ENCODE data around the gene PER1. TPM values are rescaled to one million over a fixed set of nuclear protein-coding genes. Genes with fewer than 3 reads are reported as not detected.

Gene PER1
- total RNA-seq, 1 experiment from 2014 or later = 87.6 TPM

DNA sequence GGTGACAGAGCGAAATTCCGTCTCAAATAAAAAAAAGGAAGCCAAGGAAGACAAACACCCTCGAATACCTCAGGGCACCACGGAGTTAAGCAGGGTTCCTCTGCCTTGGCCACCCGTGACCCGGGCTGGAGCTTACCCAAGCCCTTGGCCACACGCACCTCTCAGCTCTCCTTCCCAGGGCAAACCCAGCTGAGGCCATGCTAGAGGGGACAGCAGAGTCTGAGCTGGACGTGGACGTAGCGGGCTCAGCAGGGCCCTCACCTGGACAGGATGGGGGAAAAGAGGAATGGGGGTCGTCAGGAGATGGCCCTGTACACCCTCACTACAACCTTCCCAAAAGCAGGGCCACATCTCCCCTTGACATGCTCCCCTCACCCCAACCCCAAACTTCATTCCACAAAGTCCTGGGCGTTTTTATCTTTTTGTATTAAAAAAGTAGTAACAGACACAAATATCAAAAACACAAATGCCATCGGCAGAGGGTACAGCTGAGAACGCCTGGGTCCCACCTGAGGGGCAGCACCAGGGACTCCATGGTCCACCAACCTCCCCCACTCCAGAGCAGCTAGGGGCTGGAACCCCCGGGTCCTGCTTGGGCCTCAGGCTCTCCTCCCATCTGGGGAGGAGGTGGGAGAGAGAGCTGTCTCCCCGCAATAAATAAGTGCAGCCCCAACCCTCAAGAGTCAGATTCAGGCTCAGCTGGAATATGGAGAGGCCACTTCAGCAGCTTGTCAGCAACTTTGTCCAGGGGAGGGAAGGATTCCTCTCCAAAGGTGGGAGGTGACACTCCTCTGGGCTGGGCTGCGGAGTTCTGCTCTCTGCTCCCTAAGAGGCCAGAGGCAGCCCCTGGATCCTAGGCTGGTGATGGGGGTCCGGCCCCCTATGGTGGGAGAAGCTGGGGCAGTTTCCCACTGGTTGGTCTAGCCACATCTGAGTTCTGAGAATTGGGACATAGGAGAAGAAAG is 11.9 kb downstream of the PER1 start:
- ChIA-PET RAD21 (ENCODE audit: low non-redundant PET in 1 of 2, low total read pairs in 2 of 2, uncharacterized antibody in 2 of 2, unreplicated experiment in 2 of 2) (interaction anchor here in 1 of 2 experiments (1.1 kb wide), 1 partner anchor 83 kb away, joined by 4 read pairs; no protein-coding TSS in a partner anchor), CTCF (interaction anchor here (1.6 kb wide), 1 partner anchor 11 kb away, joined by 4 read pairs; no protein-coding TSS in a partner anchor), POLR2A (interaction anchor here (0.8 to 3.7 kb wide), 7 partner anchors 10 to 81 kb away, joined by 3 to 25 read pairs (median 4); no protein-coding TSS in a partner anchor)
- Histone ChIP-seq H3K27me3 (ENCODE audit: insufficient read depth, low read length) (no peaks in the 10 kb centered on the region), H3K27ac (ENCODE audit: low read depth, low read length) (peak overlapping the region; percentile 63), H3K4me3 (replicated peaks in 1 of 2; ENCODE audit: low read depth in 1 of 2, low read length in 2 of 2) (no peak overlapping the region), H3K9me3 (ENCODE audit: control insufficient read depth in 1 of 2, insufficient read depth in 1 of 2, low read depth in 1 of 2, low read length in 2 of 2) (no peaks in the 10 kb centered on the region), H2AFZ (ENCODE audit: low read depth, low read length, poor library complexity, severe bottlenecking) (no peak overlapping the region), H4K20me1 (ENCODE audit: insufficient read depth) (0 out of 2 replicates have a peak, but pooled peaks cover 6% of the 10 kb centered on the region), H3K4me1 (ENCODE audit: control insufficient read depth in 1 of 2, insufficient read depth in 2 of 2, low read length in 2 of 2) (peaks cover 17 to 47% of the 10 kb centered on the region in 2 experiments), H3K4me2 (ENCODE audit: low read length) (peak overlapping the region; percentile 77; the same call in 1 of the 2 replicates), H3K9me2 (ENCODE audit: insufficient read depth) (no peaks in the 10 kb centered on the region), H3K79me2 (ENCODE audit: insufficient read depth, low read length) (no peaks in the 10 kb centered on the region), H3K9ac (ENCODE audit: low read length) (no peak overlapping the region), H3K36me3 (ENCODE audit: control insufficient read depth in 1 of 2, insufficient read depth in 2 of 2, low read length in 2 of 2) (peaks cover 9 to 33% of the 10 kb centered on the region in 2 experiments)
- TF ChIP-seq SRF (IDR thresholded peaks at IDR 0.05; ENCODE audit: low read depth) (no peak), RAD21 (IDR thresholded peaks at IDR 0.05; ENCODE audit: low read depth) (no peak), POLR2AphosphoS5 (IDR thresholded peaks at IDR 0.05; ENCODE audit: low read depth, low read length) (no peak), EZH2phosphoT487 (IDR thresholded peaks at IDR 0.05; ENCODE audit: borderline replicate concordance) (no peak), ELF1 (IDR thresholded peaks at IDR 0.05; ENCODE audit: borderline replicate concordance, low read depth) (no peak), POLR2A (IDR thresholded peaks at IDR 0.05; ENCODE audit: borderline replicate concordance, extremely low read depth, insufficient read depth, insufficient read length) (no peak), CEBPB (IDR thresholded peaks at IDR 0.05; ENCODE audit: low read depth) (no peak), YY1 (IDR thresholded peaks at IDR 0.05; ENCODE audit: extremely low read depth, insufficient replicate concordance, low read depth, low read length) (no peak), ZNF274 (IDR thresholded peaks at IDR 0.05; ENCODE audit: low read depth, low read length) (no peak)
- TF ChIP-seq, protein P1, sequence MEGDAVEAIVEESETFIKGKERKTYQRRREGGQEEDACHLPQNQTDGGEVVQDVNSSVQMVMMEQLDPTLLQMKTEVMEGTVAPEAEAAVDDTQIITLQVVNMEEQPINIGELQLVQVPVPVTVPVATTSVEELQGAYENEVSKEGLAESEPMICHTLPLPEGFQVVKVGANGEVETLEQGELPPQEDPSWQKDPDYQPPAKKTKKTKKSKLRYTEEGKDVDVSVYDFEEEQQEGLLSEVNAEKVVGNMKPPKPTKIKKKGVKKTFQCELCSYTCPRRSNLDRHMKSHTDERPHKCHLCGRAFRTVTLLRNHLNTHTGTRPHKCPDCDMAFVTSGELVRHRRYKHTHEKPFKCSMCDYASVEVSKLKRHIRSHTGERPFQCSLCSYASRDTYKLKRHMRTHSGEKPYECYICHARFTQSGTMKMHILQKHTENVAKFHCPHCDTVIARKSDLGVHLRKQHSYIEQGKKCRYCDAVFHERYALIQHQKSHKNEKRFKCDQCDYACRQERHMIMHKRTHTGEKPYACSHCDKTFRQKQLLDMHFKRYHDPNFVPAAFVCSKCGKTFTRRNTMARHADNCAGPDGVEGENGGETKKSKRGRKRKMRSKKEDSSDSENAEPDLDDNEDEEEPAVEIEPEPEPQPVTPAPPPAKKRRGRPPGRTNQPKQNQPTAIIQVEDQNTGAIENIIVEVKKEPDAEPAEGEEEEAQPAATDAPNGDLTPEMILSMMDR (IDR thresholded peaks at IDR 0.05 in 2 of 3, conservative IDR thresholded peaks at IDR 0.05 in 1 of 3; ENCODE audit: borderline replicate concordance in 1 of 3, insufficient read depth in 1 of 3, low read depth in 2 of 3, low read length in 2 of 3) = no peak
- TF ChIP-seq, protein P2, sequence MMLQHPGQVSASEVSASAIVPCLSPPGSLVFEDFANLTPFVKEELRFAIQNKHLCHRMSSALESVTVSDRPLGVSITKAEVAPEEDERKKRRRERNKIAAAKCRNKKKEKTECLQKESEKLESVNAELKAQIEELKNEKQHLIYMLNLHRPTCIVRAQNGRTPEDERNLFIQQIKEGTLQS (IDR thresholded peaks at IDR 0.05) = no peak
- TF ChIP-seq, protein P3, sequence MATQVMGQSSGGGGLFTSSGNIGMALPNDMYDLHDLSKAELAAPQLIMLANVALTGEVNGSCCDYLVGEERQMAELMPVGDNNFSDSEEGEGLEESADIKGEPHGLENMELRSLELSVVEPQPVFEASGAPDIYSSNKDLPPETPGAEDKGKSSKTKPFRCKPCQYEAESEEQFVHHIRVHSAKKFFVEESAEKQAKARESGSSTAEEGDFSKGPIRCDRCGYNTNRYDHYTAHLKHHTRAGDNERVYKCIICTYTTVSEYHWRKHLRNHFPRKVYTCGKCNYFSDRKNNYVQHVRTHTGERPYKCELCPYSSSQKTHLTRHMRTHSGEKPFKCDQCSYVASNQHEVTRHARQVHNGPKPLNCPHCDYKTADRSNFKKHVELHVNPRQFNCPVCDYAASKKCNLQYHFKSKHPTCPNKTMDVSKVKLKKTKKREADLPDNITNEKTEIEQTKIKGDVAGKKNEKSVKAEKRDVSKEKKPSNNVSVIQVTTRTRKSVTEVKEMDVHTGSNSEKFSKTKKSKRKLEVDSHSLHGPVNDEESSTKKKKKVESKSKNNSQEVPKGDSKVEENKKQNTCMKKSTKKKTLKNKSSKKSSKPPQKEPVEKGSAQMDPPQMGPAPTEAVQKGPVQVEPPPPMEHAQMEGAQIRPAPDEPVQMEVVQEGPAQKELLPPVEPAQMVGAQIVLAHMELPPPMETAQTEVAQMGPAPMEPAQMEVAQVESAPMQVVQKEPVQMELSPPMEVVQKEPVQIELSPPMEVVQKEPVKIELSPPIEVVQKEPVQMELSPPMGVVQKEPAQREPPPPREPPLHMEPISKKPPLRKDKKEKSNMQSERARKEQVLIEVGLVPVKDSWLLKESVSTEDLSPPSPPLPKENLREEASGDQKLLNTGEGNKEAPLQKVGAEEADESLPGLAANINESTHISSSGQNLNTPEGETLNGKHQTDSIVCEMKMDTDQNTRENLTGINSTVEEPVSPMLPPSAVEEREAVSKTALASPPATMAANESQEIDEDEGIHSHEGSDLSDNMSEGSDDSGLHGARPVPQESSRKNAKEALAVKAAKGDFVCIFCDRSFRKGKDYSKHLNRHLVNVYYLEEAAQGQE (IDR thresholded peaks at IDR 0.05; ENCODE audit: low read depth) = no peak
- DNase-seq (ENCODE audit: low read depth, low spot score) = no peak
- TSS peak; percentile 29 for BruUV-seq (replicated peaks)
- no peak for ATAC-seq
- intact Hi-C loops (cut with micrococcal nuclease) = no loop called here
